B cell (primary cell): ENCODE measurements around the gene SLC41A3. TPM values are rescaled to one million over a fixed set of nuclear protein-coding genes. Genes with fewer than 3 reads are reported as not detected.

Experiments used
- ATAC-seq: fragments of 200-7000 bp; cut with Tn5 transposase; one replicate; pipeline ENCODE4 v1.10.0; 2021; ENCODE audit warnings: low read depth, mild to moderate bottlenecking, moderate number of reproducible peaks, moderate library complexity
- CTCF ChIA-PET: fragments of 350-600 bp; sonication (Branson Sonifier 250); formaldehyde crosslinking; loops from one replicate; lab custom pipeline; 2021; ENCODE audit warnings: antibody characterized with exemption, inconsistent platforms; lab: Charles Lee
- POLR2A ChIA-PET: fragments of 350-600 bp; sonication (Branson Sonifier 250); formaldehyde crosslinking; loops from one replicate; lab custom pipeline; 2021; ENCODE audit warnings: antibody characterized with exemption; lab: Charles Lee
- DNase-seq: peaks from one replicate; pipeline ENCODE4 v3.0.0; 2013
- H2AFZ ChIP-seq: 2 replicates; pipeline ENCODE4 v1.6.1; 2012; ENCODE audit warnings: mild to moderate bottlenecking, low read depth, low read length; ENCODE audit not compliant: insufficient read depth, poor library complexity, severe bottlenecking
- H3K27ac ChIP-seq, 2 donors: 1 replicate in 1 of 2; 2 replicates in 1 of 2; pipeline ENCODE4 v1.5.1; 2012 to 2013; ENCODE audit warnings: low read length in 2 of 2, mild to moderate bottlenecking in 2 of 2, moderate library complexity in 1 of 2
- H3K27me3 ChIP-seq, 4 experiments: fragments of 200-600 bp in 1 of 4; sonication (generic) in 1 of 4; replicated peaks in 1 of 4; 1 replicate in 2 of 4; 2 replicates in 2 of 4; pipeline versions ENCODE4 v1.6.1 to v1.7.0; 2013 to 2016; ENCODE audit warnings: low read length in 3 of 4, mild to moderate bottlenecking in 2 of 4, mixed read lengths in 1 of 4, moderate library complexity in 1 of 4; ENCODE audit not compliant: insufficient read depth in 4 of 4, control insufficient read depth in 3 of 4; ENCODE audit errors: control extremely low read depth in 1 of 4
- H3K36me3 ChIP-seq, 2 experiments: replicated peaks in 1 of 2; 1 replicate in 1 of 2; 2 replicates in 1 of 2; pipeline versions ENCODE4 v1.6.1 to v1.7.1; 2013; ENCODE audit warnings: low read length in 1 of 2; ENCODE audit not compliant: insufficient read depth in 2 of 2, control insufficient read depth in 1 of 2; ENCODE audit errors: control extremely low read depth in 1 of 2, extremely low read depth in 1 of 2
- H3K4me1 ChIP-seq, 2 donors: fragments of 200-600 bp in 1 of 2; sonication (generic) in 1 of 2; 1 replicate in 1 of 2; 2 replicates in 1 of 2; pipeline versions ENCODE4 v1.5.1 to v1.6.1; 2013 to 2017; ENCODE audit warnings: low read length in 2 of 2; ENCODE audit not compliant: control insufficient read depth in 2 of 2, insufficient read depth in 2 of 2
- H3K4me2 ChIP-seq: replicated peaks from 2 replicates; pipeline ENCODE3; 2012; ENCODE audit warnings: mild to moderate bottlenecking, low read depth, low read length; ENCODE audit not compliant: poor library complexity, severe bottlenecking
- H3K4me3 ChIP-seq, 5 experiments: fragments of 200-600 bp in 1 of 5; sonication (generic) in 1 of 5; 1 replicate in 3 of 5; 2 replicates in 2 of 5; pipeline versions ENCODE4 v1.5.1 to v1.7.0; 2011 to 2016; ENCODE audit warnings: low read length in 4 of 5, mild to moderate bottlenecking in 4 of 5, low read depth in 2 of 5, control low read depth in 1 of 5, moderate library complexity in 1 of 5; ENCODE audit not compliant: insufficient read depth in 1 of 5; ENCODE audit errors: control extremely low read depth in 1 of 5, extremely low read depth in 1 of 5
- H3K79me2 ChIP-seq: fragments of 200-600 bp; sonication (generic); one replicate; pipeline ENCODE4 v1.6.0; 2016; ENCODE audit warnings: low read length; ENCODE audit not compliant: control insufficient read depth, insufficient read depth
- H3K9ac ChIP-seq: fragments of 200-600 bp; sonication (generic); 2 replicates; pipeline ENCODE4 v1.6.1; 2017; ENCODE audit warnings: mild to moderate bottlenecking, low read length, moderate library complexity
- H3K9me3 ChIP-seq, 3 donors: one replicate each; pipeline versions ENCODE4 v1.6.1 to v1.7.1; 2013; ENCODE audit warnings: low read length in 2 of 3; ENCODE audit not compliant: control insufficient read depth in 2 of 3, insufficient read depth in 1 of 3; ENCODE audit errors: control extremely low read depth in 1 of 3
- H4K20me1 ChIP-seq: 2 replicates; pipeline ENCODE4 v1.6.0; 2012; ENCODE audit warnings: mild to moderate bottlenecking, low read length; ENCODE audit not compliant: insufficient read depth, control insufficient read depth, poor library complexity, severe bottlenecking
- H3K27ac Mint-ChIP-seq: one replicate; pipeline ENCODE4 v1.8.0; 2021; ENCODE audit warnings: mixed read lengths
- H3K27me3 Mint-ChIP-seq: one replicate; pipeline ENCODE4 v1.8.0; 2021; ENCODE audit warnings: mixed read lengths
- H3K4me1 Mint-ChIP-seq: one replicate; pipeline ENCODE4 v1.8.0; 2021; ENCODE audit warnings: mixed read lengths
- H3K4me3 Mint-ChIP-seq: one replicate; pipeline ENCODE4 v1.8.0; 2021; ENCODE audit warnings: mixed read lengths
- H3K9me3 Mint-ChIP-seq: one replicate; pipeline ENCODE4 v1.8.0; 2022; ENCODE audit warnings: mixed read lengths; ENCODE audit not compliant: insufficient read depth
- CTCF ChIP-seq: fragments of 200-600 bp; IDR thresholded peaks from one replicate; pipeline ENCODE4 v1.8.0; 2022; ENCODE audit warnings: antibody characterized with exemption, mild to moderate bottlenecking
- EZH2 ChIP-seq: IDR thresholded peaks from 2 replicates; pipeline ENCODE4 v1.6.1; 2012; ENCODE audit warnings: borderline replicate concordance, low read depth, mild to moderate bottlenecking, moderate library complexity, low read length; ENCODE audit not compliant: insufficient read depth, poor library complexity, severe bottlenecking
- WGBS: methylation state at CpG from one replicate; pipeline ENCODE4 v1.1.5; 2013; ENCODE audit warnings: missing lambda C conversion rate; ENCODE audit not compliant: insufficient coverage; 5-methylcytosine and 5-hydroxymethylcytosine counted together
- intact Hi-C: fragments of 100-400 bp; cut with micrococcal nuclease; formaldehyde crosslinking; loops from one replicate; pipeline ENCODE4 v1.10.0; 2022
- polyA plus RNA-seq: library from polyadenylated mRNA; depleted of rRNA; stranded (reverse); fragments of >200 nt; gene quantifications from 2 replicates; pipeline ENCODE4 v1.2.3, GENCODE V29; 2012
- total RNA-seq, 2 donors: library from RNA; stranded (reverse); fragments of 120-200 nt in 1 of 2; gene quantifications; 1 replicate in 1 of 2; 2 replicates in 1 of 2; pipeline versions ENCODE4 v1.2.3 to v1.2.4, GENCODE V29; 2013 to 2022

Gene SLC41A3
- total and polyA plus RNA-seq, 2 donors (not counting 1 experiment from before 2014, with no cell fraction given), result 34.2 to 39.3 TPM

GRCh38 chr3:126112531-126113237 is 28.8 kb upstream of the SLC41A3 start:
- ChIA-PET POLR2A (no interaction called here), CTCF (no interaction called here)
- H3K4me3 Mint-ChIP-seq, result no peak overlapping the region
- Histone ChIP-seq H3K79me2 (no peaks in the 10 kb centered on the region), H3K9ac (no peak overlapping the region), H4K20me1 (no peaks in the 10 kb centered on the region), H3K4me1 (no peaks in the 10 kb centered on the region), H3K27me3 (no peaks in the 10 kb centered on the region), H3K4me2 (no peak overlapping the region), H3K36me3 (no peaks in the 10 kb centered on the region), H2AFZ (no peak overlapping the region), H3K9me3 (no peaks in the 10 kb centered on the region), H3K27ac (no peak overlapping the region), H3K4me3 (no peak overlapping the region)
- intact Hi-C loops, result no loop called here
- DNase-seq (no peak), ATAC-seq (no peak)
- H3K27ac Mint-ChIP-seq, result no peak overlapping the region
- H3K4me1 Mint-ChIP-seq, result no peaks in the 10 kb centered on the region
- no peaks in the 10 kb centered on the region for H3K9me3 Mint-ChIP-seq
- 80% methylated on average over 11 of the region's 13 CpGs for WGBS
- no peaks in the 10 kb centered on the region for H3K27me3 Mint-ChIP-seq
- no peak for TF ChIP-seq CTCF
- no peak for TF ChIP-seq EZH2

- no peaks in the 10 kb centered on the region for H3K36me3 ChIP-seq
- Mint-ChIP-seq H3K4me3 (no peak overlapping the region), H3K27ac (no peak overlapping the region), H3K9me3 (no peaks in the 10 kb centered on the region), H3K27me3 (no peaks in the 10 kb centered on the region), H3K4me1 (no peaks in the 10 kb centered on the region)
- TF ChIP-seq EZH2, result no peak
- TF ChIP-seq CTCF, result no peak
- H3K4me3 ChIP-seq, result no peak overlapping the region
- CTCF ChIA-PET, result no interaction called here
- H3K79me2 ChIP-seq, result no peaks in the 10 kb centered on the region
- ATAC-seq (no peak), DNase-seq (no peak)
- H3K4me1 ChIP-seq, result no peaks in the 10 kb centered on the region
- no peak overlapping the region for H3K27ac ChIP-seq
- H3K4me2 ChIP-seq, result no peak overlapping the region
- H2AFZ ChIP-seq, result no peak overlapping the region
- no peak overlapping the region for H3K9ac ChIP-seq
- H3K27me3 ChIP-seq, result no peaks in the 10 kb centered on the region
- 85% methylated on average over 11 of the region's 18 CpGs for WGBS
- H4K20me1 ChIP-seq, result no peaks in the 10 kb centered on the region
- no peaks in the 10 kb centered on the region for H3K9me3 ChIP-seq
- intact Hi-C loops, result no loop called here
- POLR2A ChIA-PET, result no interaction called here
These were observed 27.9 kb upstream of the SLC41A3 start for GRCh38 chr3:126111566-126112475.
